NCI-H82 treated with DMSO at 0.1 percent for 48 hours (cell line): ENCODE results near the gene TNFRSF13B.
"Not testable (repeated sequence)": the region's sequence is repeated elsewhere in the genome, so short reads cannot be mapped to it uniquely, and the experiment has no call there.

ENCODE experiments used
- DNase-seq: peaks from one replicate; lab custom pipeline; 2025; ENCODE audit not compliant: unreplicated experiment; lab: John Stamatoyannopoulos, UW

The TNFRSF13B gene

GRCh38 chr17:16971458-16972338, at the start of gene TNFRSF13B:
TSS of gene TNFRSF13B (minus strand) at chr17:16972118. CDS start at chr17:16972075, 43 bp downstream.
- DNase-seq, result no peak

DNA sequence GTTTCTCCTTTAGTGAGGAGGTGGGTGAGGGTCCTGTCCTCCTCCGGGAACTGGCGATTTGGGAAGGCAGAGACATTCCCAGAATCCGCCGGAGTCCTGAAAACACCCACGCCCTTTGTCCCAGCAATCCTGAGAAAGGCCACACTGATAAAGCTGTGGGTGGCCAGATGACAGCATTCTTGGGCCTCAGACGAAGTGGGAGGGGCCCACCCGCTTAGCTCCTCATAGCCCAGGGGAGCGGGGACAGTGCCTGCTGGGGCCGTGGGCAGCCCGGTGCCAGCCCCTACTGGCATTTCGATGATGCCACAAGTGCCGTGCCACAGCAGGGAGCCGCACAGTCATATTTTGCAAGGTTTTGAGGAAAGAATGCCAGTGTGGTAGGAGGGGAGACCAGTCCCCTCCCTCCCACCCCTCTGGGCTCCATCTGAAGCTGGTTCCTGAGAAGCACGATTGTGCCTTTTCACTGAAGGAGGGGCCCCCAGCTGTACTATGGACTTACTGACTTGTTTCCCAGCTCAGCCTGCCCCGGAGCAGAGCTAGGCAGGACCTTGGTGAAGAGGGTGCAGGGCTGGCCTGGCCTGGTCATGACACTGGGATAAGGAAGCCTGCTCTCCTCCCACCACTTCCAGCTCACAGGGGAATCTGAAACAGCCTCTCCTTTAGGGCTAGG, 49.4 kb upstream of the TNFRSF13B start:
- no peak for DNase-seq

DNA sequence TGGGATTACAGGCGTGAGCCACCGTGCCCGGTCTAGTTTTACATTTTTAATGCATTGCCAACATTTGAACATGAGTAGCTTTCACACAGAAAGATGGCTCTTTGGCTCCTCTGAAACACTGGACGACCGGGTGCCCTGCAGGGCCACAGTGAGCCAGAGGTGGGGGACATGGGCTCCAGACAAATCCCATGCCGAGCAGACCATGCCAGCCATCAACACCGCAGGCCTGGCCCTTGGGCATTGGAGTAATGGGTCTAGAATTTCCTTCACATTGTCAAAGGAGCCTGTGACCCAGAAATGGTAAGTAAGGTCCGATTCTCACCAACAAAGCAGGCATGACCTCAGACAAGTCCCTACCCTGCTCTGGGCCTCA, 48.9 kb upstream of the TNFRSF13B start:
- DNase-seq, result no peak

GRCh38 chr17:17019891-17020456, 48.1 kb upstream of the TNFRSF13B start:
- no peak for DNase-seq

- no peak for DNase-seq
Measured at GRCh38 chr17:17019430-17019762, 47.5 kb upstream of the TNFRSF13B start.

GRCh38 chr17:17018612-17019429, 46.9 kb upstream of the TNFRSF13B start:
- no peak for DNase-seq

- no peak for DNase-seq
Measured at GRCh38 chr17:17018021-17018441, 46.1 kb upstream of the TNFRSF13B start.

GRCh38 chr17:17017343-17018014, 45.6 kb upstream of the TNFRSF13B start:
- no peak for DNase-seq

DNA sequence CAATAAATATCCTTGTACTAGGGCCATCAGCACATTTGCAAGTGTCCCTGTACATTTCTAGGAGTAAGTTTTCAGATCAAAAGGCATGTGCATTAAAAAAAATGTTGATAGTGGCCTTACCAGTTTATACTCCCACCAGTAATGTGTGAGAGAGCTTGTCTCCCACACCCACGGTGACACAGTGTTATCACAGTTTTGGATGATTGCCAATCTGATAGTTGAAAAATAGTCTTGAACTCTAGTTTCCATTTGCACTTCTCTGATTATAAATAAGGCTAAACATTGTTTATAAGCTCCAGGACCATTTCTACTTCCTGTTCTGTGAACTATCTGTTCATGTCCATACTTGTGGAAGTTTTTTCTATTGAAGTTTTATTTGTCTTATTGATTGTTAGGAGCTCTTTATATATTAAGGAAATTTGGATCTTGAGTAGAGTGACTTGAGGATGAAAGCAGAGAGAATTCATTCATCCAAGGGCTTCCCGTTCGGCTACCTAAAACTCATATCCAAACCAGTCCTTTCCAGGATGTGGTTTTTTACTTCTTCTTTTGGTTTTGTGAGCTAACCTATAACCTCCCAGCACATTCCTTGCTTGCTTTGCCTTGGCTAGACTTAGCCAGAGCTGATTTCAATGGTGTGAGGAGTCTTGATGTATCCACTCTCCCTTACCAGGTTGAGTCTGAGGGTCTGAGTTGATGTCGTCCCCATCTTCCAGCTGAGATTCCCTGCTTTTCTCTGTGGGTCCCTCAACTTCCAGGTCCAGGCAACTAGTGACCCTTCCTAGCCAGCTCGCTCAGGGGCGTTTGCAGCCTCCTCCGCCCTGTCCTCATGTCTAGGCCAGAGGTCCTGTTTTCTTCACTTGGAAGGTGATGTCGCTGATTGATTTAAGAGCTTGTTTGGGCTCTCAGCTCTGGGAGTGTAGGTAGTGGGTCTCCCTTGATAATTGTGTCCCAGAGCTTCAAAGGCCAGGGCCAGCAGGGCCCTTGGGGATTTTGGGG, 44.6 kb upstream of the TNFRSF13B start:
- not testable (repeated sequence) for DNase-seq

DNA sequence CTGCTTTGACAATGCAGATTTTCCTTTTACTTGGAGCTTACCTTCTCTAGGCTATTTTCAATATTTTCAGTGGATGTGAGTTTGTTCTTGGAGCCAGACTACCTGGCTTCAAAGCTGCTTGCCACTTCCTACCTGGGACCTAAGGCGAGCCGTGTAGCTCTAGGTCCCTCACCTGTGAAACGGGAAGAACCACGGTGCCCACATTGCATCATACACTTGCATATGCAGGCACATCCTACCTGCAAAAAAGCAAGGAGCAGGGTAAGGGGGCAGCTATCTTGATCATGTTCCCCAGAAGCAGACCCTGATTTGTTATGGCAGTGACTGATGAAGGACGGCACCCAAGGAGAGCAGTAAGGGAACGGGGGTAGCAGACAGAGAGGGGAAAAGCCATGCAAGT, 43.3 kb upstream of the TNFRSF13B start:
- no peak for DNase-seq

DNA sequence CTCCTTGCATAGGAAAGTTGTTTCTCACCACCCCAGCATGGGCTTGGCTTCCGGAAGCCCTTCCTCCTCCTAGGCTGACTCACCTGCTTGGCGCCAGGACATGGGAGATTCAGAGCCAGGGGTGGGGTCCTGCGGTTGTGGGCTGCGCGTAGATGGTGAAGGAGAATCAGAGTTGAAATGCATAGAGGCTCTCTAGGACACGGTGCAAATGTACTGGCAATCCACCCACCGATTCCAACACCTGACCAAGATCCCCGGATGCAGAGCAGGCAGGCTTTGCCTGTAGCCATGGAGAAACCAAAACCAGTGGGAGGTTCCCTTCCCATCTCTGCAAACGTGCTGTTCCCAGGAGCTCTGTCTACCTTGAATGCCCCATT, 42.8 kb upstream of the TNFRSF13B start:
- DNase-seq, result not testable (repeated sequence)

DNA sequence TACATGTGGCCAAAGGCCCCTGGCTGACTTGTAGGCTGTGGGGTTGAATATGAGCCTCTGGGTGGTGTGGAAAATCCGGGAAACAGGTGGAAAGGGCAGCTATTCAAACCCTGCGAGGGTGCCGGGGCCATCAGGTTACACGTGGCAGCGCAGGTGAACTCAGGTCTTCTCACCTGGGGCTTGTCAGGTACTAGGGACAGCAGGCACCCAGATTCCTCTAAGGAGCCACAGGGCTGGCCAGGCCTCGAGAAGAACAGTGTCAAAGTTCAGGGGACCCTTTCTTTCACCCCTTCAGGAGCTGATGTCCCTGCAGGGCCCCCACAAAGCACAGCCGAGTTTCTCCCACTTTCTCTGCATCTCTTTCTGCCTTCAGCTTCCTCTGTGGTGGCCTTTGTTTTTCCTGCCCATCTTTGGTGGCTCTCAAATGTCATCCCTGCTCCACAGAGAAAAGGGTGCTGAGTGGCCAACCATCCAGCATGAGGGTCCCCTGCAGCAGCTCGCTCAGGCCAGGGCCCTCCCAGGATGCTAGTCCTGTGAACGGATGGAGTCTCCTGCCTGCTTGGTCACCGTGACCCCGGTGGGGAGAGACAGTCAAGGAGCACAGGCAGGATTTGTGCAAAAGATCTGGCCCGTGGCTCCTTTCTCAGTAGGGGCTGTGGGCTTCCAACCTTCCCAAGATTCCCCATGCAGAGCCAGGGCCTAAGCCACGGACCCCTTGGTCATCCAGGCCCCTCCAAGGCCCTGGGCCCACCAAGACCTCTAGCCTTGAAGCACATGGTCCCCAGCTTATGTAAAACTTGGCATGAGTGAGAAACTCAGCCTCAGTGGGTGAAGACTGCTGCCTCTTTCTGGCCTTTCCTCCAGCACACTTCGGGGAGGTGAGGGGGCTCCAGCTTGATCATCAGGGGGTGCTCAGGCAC, 42.2 kb upstream of the TNFRSF13B start:
- not testable (repeated sequence) for DNase-seq

DNA sequence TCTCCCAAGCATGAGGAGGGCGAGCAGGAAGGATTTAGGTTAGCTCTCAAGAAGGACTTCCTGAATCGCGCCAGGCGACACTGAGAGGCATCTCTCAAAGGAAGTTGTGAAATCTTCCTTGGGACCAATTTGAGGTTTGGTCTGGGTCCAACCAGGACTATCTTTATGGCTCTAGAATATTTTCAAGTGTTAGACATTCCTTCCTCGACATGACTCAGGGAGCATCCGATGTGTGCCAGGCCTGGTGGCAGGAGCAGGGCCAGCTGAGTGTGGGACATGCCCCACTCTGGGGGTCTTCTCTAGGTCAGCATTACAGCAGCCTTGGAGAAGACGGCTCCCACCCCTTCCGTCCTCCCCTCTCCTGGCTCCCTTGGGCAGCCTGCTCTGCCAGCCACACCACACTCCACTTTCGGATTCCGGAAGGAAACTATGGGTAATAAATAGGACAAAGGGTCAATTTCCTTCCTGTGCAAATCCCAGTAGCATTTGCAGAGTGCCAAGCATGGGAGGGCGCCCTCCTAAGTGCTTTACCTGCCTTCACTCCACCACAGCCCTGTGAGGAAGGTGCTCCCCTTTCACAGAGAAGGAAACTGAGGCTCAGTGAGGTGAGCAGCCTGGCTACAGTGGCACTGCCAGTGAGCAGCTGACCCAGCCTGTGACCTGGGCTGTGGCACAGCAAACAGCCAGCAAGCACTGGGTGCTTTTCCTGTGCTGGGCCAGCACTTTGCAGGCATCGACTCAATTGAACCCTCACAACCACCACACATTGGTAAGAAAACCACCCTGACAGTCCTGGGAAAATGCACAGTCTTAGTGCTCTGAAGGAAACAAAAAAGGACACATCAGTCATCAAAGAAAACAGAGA, 39.4 kb upstream of the TNFRSF13B start:
- not testable (repeated sequence) for DNase-seq

DNA sequence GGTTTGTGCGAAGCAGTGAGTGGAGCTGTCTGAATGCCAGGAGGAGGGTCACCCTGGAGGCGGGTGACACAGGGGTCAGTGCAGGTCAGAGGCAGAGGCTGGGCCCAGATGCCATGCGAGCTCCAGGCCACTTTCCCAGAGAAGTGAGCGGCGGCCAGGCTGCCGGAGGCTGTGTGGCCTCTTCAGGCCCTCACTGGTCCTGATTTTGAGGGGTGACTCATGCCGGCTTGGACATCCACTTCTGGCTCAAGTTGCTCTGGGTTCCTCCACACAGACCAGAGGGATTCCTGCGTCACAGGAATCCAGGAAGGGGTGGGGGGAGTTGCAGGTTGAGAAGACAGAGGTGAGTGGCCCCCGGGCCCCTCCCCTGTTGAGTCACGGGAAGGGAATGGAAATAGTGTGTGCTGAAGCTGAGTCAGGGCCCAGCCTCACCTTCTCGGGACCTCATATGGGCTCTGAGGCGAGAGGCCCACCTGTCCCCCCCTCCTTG, 38.7 kb upstream of the TNFRSF13B start:
- not testable (repeated sequence) for DNase-seq

DNA sequence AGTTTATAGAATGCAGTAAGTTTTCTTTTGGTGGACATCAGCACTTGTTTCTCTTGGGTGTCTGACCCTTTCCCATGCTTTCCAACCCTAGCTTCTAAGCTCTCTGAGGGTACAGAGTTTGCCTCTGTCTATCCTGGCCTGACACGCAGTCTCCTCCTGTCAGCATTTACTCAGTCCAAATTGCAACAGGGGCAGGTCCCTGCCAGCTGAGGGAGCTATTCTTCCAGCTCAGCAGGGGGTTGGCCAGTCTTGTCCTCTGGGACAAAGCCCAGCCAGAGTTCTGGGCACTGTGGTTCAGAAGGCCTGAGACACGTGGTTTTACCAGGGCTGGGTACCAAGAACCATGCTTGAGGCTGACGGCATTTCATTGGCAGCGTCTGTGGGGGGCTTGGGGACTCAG, 38.1 kb upstream of the TNFRSF13B start:
- DNase-seq, result not testable (repeated sequence)

GRCh38 chr17:17008621-17009397, 36.9 kb upstream of the TNFRSF13B start:
- not testable (repeated sequence) for DNase-seq
